Endothelial cell of umbilical vein (primary cell): ENCODE measurements around the gene FAM114A1. TPM values are rescaled to one million over a fixed set of nuclear protein-coding genes. Genes with fewer than 3 reads are reported as not detected.

ENCODE experiments used
- BruUV-seq: library from RNA; stranded (reverse); fragments of 400-500 nt; replicated peaks from 2 replicates; lab custom pipeline; 2021; lab: Mats Ljungman, UMichigan
- CTCF ChIA-PET: fragments of 300-600, 350-600 bp; sonication (Branson Sonifier 250); formaldehyde crosslinking; loops from one replicate; lab custom pipeline; 2021; ENCODE audit warnings: antibody characterized with exemption, inconsistent platforms; lab: Charles Lee
- POLR2A ChIA-PET: fragments of 300-600, 350-600 bp; sonication (Branson Sonifier 250); formaldehyde crosslinking; loops from one replicate; lab custom pipeline; 2021; ENCODE audit warnings: antibody characterized with exemption, inconsistent platforms; lab: Charles Lee
- DNase-seq: peaks from one replicate; pipeline ENCODE4 v3.0.0-alpha.2; 2011; ENCODE audit warnings: low read depth, low spot score
- FAIRE-seq: peaks from 2 replicates; lab custom pipeline; 2011; peaks lifted over from hg19 to GRCh38; lab: Jason Lieb, UNC
- H2AFZ ChIP-seq: 2 replicates; pipeline ENCODE4 v1.6.0; 2012; ENCODE audit warnings: low read depth, low read length, control low read depth, inconsistent platforms
- H3K27ac ChIP-seq: 2 replicates; pipeline ENCODE4 v1.5.1; 2011; ENCODE audit warnings: low read depth, mild to moderate bottlenecking, control low read depth, low read length, moderate library complexity; ENCODE audit not compliant: insufficient read depth
- H3K27me3 ChIP-seq, 2 experiments: 2 replicates each; pipeline versions ENCODE4 v1.6.0 to v1.6.1; 2011; ENCODE audit warnings: low read length in 2 of 2, mixed read lengths in 1 of 2; ENCODE audit not compliant: control insufficient read depth in 2 of 2, insufficient read depth in 2 of 2
- H3K36me3 ChIP-seq, 2 experiments: 2 replicates in 1 of 2; 3 replicates in 1 of 2; pipeline ENCODE4 v1.5.1; 2011; ENCODE audit warnings: low read length in 2 of 2, mild to moderate bottlenecking in 1 of 2, moderate library complexity in 1 of 2; ENCODE audit not compliant: control insufficient read depth in 2 of 2, insufficient read depth in 2 of 2; ENCODE audit errors: extremely low read depth in 1 of 2
- H3K4me1 ChIP-seq: 3 replicates; pipeline ENCODE4 v1.5.1; 2011; ENCODE audit warnings: mild to moderate bottlenecking, low read length; ENCODE audit not compliant: control insufficient read depth, insufficient read depth; ENCODE audit errors: extremely low read depth
- H3K4me2 ChIP-seq: 2 replicates; pipeline ENCODE4 v1.6.1; 2011; ENCODE audit warnings: low read length, control low read depth, mixed read lengths; ENCODE audit not compliant: insufficient read depth
- H3K4me3 ChIP-seq, 3 experiments: fragments of 200-600 bp in 1 of 3; sonication (generic), shearing (Covaris generic) in 1 of 3; replicated peaks in 1 of 3; 2 replicates each; pipeline ENCODE4 v1.5.1; 2011 to 2016; ENCODE audit warnings: control low read depth in 3 of 3, low read length in 3 of 3, mild to moderate bottlenecking in 2 of 3, inconsistent platforms in 1 of 3, low read depth in 1 of 3, moderate library complexity in 1 of 3; ENCODE audit not compliant: insufficient read depth in 1 of 3
- H3K79me2 ChIP-seq: 2 replicates; pipeline ENCODE4 v1.6.0; 2012; ENCODE audit warnings: low read length, inconsistent platforms; ENCODE audit not compliant: control insufficient read depth, insufficient read depth
- H3K9ac ChIP-seq: replicated peaks from 2 replicates; pipeline ENCODE3; 2011; ENCODE audit warnings: low read length, control low read depth; ENCODE audit not compliant: insufficient read depth; ENCODE audit errors: extremely low read depth
- H3K9me1 ChIP-seq: replicated peaks from 3 replicates; pipeline ENCODE4 v1.6.0; 2011; ENCODE audit warnings: mild to moderate bottlenecking, low read length; ENCODE audit not compliant: control insufficient read depth, insufficient read depth; ENCODE audit errors: extremely low read depth
- H3K9me3 ChIP-seq: replicated peaks from 2 replicates; pipeline ENCODE4 v1.5.1; 2012; ENCODE audit warnings: low read length, inconsistent platforms; ENCODE audit not compliant: control insufficient read depth, insufficient read depth
- H4K20me1 ChIP-seq: replicated peaks from 2 replicates; pipeline ENCODE3; 2011; ENCODE audit warnings: mild to moderate bottlenecking, low read length; ENCODE audit not compliant: control insufficient read depth, insufficient read depth; ENCODE audit errors: extremely low read depth
- CTCF ChIP-seq, 2 donors: IDR thresholded peaks; 1 replicate in 1 of 2; 2 replicates in 1 of 2; pipeline ENCODE4 v1.5.1; 2011; ENCODE audit warnings: low read length in 2 of 2, mild to moderate bottlenecking in 2 of 2, moderate library complexity in 2 of 2, control low read depth in 1 of 2, inconsistent platforms in 1 of 2, low read depth in 1 of 2; ENCODE audit not compliant: insufficient read depth in 1 of 2; ENCODE audit errors: extremely low read depth in 1 of 2
- EZH2 ChIP-seq: IDR thresholded peaks from 2 replicates; pipeline ENCODE4 v1.6.1; 2012; ENCODE audit warnings: borderline replicate concordance, low read depth, mild to moderate bottlenecking, moderate library complexity, low read length, inconsistent platforms; ENCODE audit not compliant: severe bottlenecking
- FOS ChIP-seq: IDR thresholded peaks from 2 replicates; pipeline ENCODE4 v1.6.1; 2011; ENCODE audit warnings: mild to moderate bottlenecking, low read length, moderate library complexity, borderline replicate concordance; ENCODE audit not compliant: insufficient read depth
- GATA2 ChIP-seq: IDR thresholded peaks from 2 replicates; pipeline ENCODE4 v1.7.0; 2011; ENCODE audit warnings: low read depth, mild to moderate bottlenecking, moderate library complexity, mixed read lengths, low read length; ENCODE audit not compliant: insufficient read length, insufficient read depth
- JUN ChIP-seq: IDR thresholded peaks from 2 replicates; pipeline ENCODE4 v1.6.1; 2011; ENCODE audit warnings: borderline replicate concordance, low read depth; ENCODE audit not compliant: insufficient read length, insufficient read depth
- MAX ChIP-seq: IDR thresholded peaks from 2 replicates; pipeline ENCODE4 v1.6.1; 2011; ENCODE audit not compliant: insufficient read depth, insufficient read length
- MYC ChIP-seq: IDR thresholded peaks from one replicate; pipeline ENCODE4 v1.6.1; 2011; ENCODE audit warnings: mild to moderate bottlenecking, low read depth, low read length
- POLR2A ChIP-seq: IDR thresholded peaks from 2 replicates; pipeline ENCODE4 v1.6.1; 2012; ENCODE audit warnings: low read depth, mild to moderate bottlenecking, control low read depth, low read length
- POLR2AphosphoS5 ChIP-seq: IDR thresholded peaks from 2 replicates; pipeline ENCODE4 v1.6.1; 2012; ENCODE audit warnings: low read depth, mild to moderate bottlenecking, control low read depth, low read length, moderate library complexity; ENCODE audit not compliant: insufficient read depth
- dilution Hi-C: fragments of 300-500 bp; cut with MboI; formaldehyde crosslinking; loops from one replicate; pipeline ENCODE4 v1.15.0; 2019; ENCODE audit warnings: low sequenced_read_pairs; ENCODE audit not compliant: extremely low pct_ligation_motif_present
- intact Hi-C: fragments of 100-400 bp; cut with micrococcal nuclease; formaldehyde crosslinking; loops from one replicate; pipeline ENCODE4 v1.10.0; 2022
- polyA plus RNA-seq, 4 experiments: library from polyadenylated mRNA; depleted of rRNA in 3 of 4; stranded (reverse) in 3 of 4; unstranded in 1 of 4; fragments of >200 nt; gene quantifications; 2 replicates each; pipeline versions ENCODE4 v1.2.1 to v1.2.3, GENCODE V29; 2011 to 2012; ENCODE audit warnings: missing spikeins in 1 of 4
- total RNA-seq: library from RNA; stranded (reverse); gene quantifications from 2 replicates; pipeline ENCODE4 v1.2.3, GENCODE V29; 2021

FAM114A1 gene
- total and polyA plus RNA-seq, 2 donors (not counting 3 experiments of a cell fraction or from before 2014, with no cell fraction given), result 99.2 to 118 TPM

GRCh38 chr4:38870098-38870808 is 2.6 kb downstream of the FAM114A1 start:
- Histone ChIP-seq H3K4me1 (peaks cover 23% of the 10 kb centered on the region), H3K27ac (no peak overlapping the region), H3K9me3 (no peaks in the 10 kb centered on the region), H4K20me1 (no peaks in the 10 kb centered on the region), H3K4me2 (no peak overlapping the region), H2AFZ (no peak overlapping the region), H3K9ac (no peak overlapping the region), H3K4me3 (no peak overlapping the region), H3K9me1 (no peaks in the 10 kb centered on the region), H3K27me3 (no peaks in the 10 kb centered on the region), H3K79me2 (peaks cover 55% of the 10 kb centered on the region), H3K36me3 (peaks cover 9 to 17% of the 10 kb centered on the region in 2 experiments)
- TF ChIP-seq MYC, result no peak
- TF ChIP-seq JUN, result no peak
- TF ChIP-seq MAX, result no peak
- TF ChIP-seq POLR2A, result no peak
- no peak for TF ChIP-seq EZH2
- no peak for TF ChIP-seq GATA2
- TF ChIP-seq POLR2AphosphoS5, result no peak
- no peak for TF ChIP-seq CTCF (IDR thresholded peaks at IDR 0.05; ENCODE audit: extremely low read depth in 1 of 2, insufficient read depth in 1 of 2, low read depth in 1 of 2, low read length in 2 of 2)
- no peak for TF ChIP-seq FOS
- FAIRE-seq (no peak), DNase-seq (no peak)
- BruUV-seq, result no TSS peak
- intact Hi-C loops (no loop called here), dilution Hi-C loops (no loop called here)
- ChIA-PET CTCF (interaction anchor here (0.6 to 2.8 kb wide), 4 partner anchors 10 to 110 kb away, joined by 3 to 9 read pairs (median 4); no protein-coding TSS in a partner anchor), POLR2A (interaction anchor here (0.6 kb wide), 1 partner anchor 82 kb away, joined by 5 read pairs; no protein-coding TSS in a partner anchor)
